Left ventricle myocardium inferior (tissue), 1 donor: ENCODE measurements around the gene TMPRSS13. TPM values are rescaled to one million over a fixed set of nuclear protein-coding genes. Genes with fewer than 3 reads are reported as not detected.

Experiments
- DNase-seq: peaks from one replicate; pipeline ENCODE4 v3.0.0-alpha.2; 2020
- H3K27ac ChIP-seq: fragments of 200-600 bp; replicated peaks from 2 replicates; pipeline ENCODE4 v1.8.0; 2021
- H3K27me3 ChIP-seq: fragments of 200-600 bp; 2 replicates; pipeline ENCODE4 v1.8.0; 2021; ENCODE audit warnings: low read depth
- H3K36me3 ChIP-seq: fragments of 200-600 bp; 2 replicates; pipeline ENCODE4 v1.8.0; 2021
- H3K4me1 ChIP-seq: fragments of 200-600 bp; 2 replicates; pipeline ENCODE4 v1.8.0; 2021
- H3K4me3 ChIP-seq: fragments of 200-600 bp; 2 replicates; pipeline ENCODE4 v1.8.0; 2021; ENCODE audit warnings: mild to moderate bottlenecking, moderate library complexity
- H3K9me3 ChIP-seq: fragments of 200-600 bp; replicated peaks from 2 replicates; pipeline ENCODE4 v1.8.0; 2021
- intact Hi-C: fragments of 100-400 bp; cut with micrococcal nuclease; formaldehyde crosslinking; loops from one replicate; pipeline ENCODE4 v1.11.0; 2022
- total RNA-seq: library from RNA; stranded (reverse); fragmentation: NEBNext Ultra II Directional; extraction: Animal tissue kit (Norgen Biotek cat#: 25700); gene quantifications from one replicate; pipeline ENCODE4 v1.2.1, GENCODE V29; 2021
- TF ChIP-seq, protein P1 (sequence below): fragments of 200-600 bp; IDR thresholded peaks from 2 replicates; pipeline ENCODE4 v1.8.0; 2021; ENCODE audit warnings: antibody characterized with exemption, mild to moderate bottlenecking, borderline replicate concordance
- donor health status: DM: no; HTN: yes; CAD: no; lungs with severe emphysema.

TMPRSS13 gene
- total RNA-seq, 1 donor from 2014 or later = not detected

DNA sequence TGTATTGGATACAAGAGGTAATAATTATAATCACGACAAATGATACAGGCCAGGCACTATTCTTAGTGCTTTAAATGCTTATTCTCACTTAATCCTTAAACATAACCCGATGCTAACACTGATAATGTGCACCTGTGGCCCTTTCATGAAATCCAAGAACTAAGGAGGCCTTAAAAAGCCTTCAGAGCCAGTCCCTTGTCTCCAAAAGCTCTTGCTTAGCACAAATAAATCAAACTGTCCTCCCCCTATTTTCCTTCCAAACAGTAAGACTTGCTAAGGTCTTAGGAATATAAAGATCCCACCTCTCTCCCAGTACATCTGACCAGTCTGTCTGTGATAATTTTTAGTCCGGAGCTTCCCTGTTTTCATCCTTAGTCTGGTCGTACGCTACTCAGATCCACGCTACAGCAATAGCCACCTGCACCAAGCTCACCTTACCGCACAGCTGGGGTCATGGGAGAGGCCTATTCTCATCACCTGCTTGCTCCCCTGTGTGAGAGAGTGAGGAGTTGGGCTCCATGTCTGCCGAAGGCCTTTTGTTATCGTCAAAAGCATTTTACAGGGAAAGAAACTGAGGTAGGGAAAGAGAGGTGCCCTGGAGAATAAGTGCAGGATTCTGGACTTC, 69.6 kb downstream of the TMPRSS13 start:
- Histone ChIP-seq H3K36me3 (no peaks in the 10 kb centered on the region), H3K4me1 (peaks cover 94% of the 10 kb centered on the region), H3K27me3 (no peaks in the 10 kb centered on the region), H3K9me3 (no peaks in the 10 kb centered on the region), H3K4me3 (no peak overlapping the region), H3K27ac (peak overlapping the region; percentile 89)
- intact Hi-C loops = no loop called here
- no peak for DNase-seq
- TF ChIP-seq, protein P1, sequence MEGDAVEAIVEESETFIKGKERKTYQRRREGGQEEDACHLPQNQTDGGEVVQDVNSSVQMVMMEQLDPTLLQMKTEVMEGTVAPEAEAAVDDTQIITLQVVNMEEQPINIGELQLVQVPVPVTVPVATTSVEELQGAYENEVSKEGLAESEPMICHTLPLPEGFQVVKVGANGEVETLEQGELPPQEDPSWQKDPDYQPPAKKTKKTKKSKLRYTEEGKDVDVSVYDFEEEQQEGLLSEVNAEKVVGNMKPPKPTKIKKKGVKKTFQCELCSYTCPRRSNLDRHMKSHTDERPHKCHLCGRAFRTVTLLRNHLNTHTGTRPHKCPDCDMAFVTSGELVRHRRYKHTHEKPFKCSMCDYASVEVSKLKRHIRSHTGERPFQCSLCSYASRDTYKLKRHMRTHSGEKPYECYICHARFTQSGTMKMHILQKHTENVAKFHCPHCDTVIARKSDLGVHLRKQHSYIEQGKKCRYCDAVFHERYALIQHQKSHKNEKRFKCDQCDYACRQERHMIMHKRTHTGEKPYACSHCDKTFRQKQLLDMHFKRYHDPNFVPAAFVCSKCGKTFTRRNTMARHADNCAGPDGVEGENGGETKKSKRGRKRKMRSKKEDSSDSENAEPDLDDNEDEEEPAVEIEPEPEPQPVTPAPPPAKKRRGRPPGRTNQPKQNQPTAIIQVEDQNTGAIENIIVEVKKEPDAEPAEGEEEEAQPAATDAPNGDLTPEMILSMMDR = no peak

DNA sequence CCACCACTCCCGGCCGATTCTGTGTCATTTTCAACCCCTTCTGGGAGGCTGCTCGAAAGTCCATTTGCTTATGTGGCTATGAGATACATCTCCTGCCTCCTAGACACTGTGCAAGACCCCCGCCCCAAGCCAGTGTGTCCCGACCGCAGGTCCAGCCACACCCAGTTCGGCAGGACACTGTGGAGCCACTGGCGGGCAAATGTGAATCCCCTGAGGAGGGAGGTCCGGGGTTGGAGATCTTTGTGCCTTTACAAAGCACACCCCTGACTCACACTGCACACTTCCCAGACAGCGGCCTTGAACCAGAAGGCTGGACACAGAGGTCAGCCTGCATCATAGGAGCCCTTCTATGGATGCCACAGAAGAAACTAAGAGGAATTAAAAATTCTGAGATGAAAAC, 70.1 kb downstream of the TMPRSS13 start:
- H3K27ac ChIP-seq = peak overlapping the region; percentile 89
- H3K4me3 ChIP-seq = no peak overlapping the region
- H3K9me3 ChIP-seq = no peaks in the 10 kb centered on the region
- intact Hi-C loops = no loop called here
- H3K27me3 ChIP-seq = no peaks in the 10 kb centered on the region
- TF ChIP-seq, protein P1 = no peak
- no peaks in the 10 kb centered on the region for H3K36me3 ChIP-seq
- no peak for DNase-seq
- H3K4me1 ChIP-seq = peaks cover 94% of the 10 kb centered on the region

DNA sequence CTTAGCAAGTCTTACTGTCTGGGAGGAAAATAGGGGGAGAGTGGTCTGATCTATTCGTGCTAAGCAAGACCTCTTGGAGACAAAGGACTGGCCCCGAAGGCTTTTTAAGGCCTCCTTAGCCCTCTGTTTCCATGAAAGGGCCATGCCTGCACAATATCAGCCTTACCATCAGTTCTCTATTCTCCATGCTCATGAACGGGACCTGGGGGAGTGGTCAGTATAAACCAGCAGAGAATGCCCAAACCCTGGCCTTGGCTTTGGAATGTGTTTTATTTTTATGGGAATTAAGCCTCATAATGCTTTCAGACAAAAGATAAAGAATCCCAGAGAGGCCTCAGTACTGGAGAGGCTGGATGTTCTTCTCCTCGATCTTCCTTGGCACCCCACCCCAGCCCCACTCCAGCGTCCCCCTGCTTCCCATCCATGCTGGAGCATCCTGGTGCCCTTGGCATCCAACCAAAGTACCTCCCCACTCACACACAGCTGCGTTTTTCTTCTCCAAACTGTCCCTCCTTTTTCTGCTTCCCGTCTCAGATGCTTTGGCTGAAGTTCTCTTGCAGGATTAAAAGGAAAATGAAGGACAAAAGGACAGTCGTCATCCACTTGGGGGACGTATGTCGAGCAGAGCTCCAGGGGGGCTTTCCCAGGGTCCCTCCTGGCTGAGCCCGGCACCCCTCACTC, 71.3 kb downstream of the TMPRSS13 start:
- H3K4me1 ChIP-seq = peaks cover 89% of the 10 kb centered on the region
- peak overlapping the region; percentile 79 for H3K27ac ChIP-seq
- no peak for DNase-seq

DNA sequence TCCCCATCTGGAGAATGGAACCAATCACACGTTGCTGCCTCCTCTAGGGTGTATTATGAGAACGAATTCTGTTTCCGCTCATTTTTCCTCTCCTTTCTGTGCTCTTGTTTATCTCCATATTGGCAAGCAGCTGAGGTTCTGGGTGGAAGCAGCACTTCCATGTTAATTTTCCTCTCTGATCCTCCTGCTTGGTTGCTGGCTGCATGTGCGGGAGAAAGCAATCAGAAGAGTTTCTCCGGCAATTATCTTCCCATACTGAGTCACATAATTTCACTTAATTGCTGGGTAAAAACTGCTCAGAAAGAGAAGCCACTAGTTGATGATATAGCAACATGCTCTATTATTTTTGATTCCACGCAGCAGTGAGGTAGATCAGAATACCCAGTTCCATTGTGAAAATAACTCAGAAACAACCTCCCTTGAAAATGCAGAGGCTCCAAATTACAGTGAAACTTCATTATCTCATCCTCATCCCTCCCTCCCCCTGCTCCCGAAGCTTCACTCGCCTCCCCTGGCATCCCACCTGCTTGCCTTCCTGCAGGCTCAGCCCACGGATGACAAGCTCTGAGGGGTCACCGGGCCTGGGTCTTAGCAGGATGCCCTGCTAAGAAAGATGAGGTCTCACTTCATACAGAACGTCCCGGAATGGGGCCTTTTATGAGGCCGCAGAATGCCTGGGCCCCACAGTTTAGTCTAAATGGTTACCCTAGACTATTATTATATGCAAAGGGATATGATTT, 73.1 kb downstream of the TMPRSS13 start:
- intact Hi-C loops = no loop called here
- Histone ChIP-seq H3K27me3 (no peaks in the 10 kb centered on the region), H3K4me1 (peaks cover 81% of the 10 kb centered on the region), H3K4me3 (no peak overlapping the region), H3K9me3 (peaks cover 21% of the 10 kb centered on the region), H3K36me3 (no peaks in the 10 kb centered on the region), H3K27ac (peak overlapping the region; percentile 23)
- TF ChIP-seq, protein P1 = no peak
- DNase-seq = no peak

More for the DNA sequence above, 71.3 kb downstream of the TMPRSS13 start:
- intact Hi-C loops = no loop called here
- no peaks in the 10 kb centered on the region for H3K36me3 ChIP-seq
- no peaks in the 10 kb centered on the region for H3K27me3 ChIP-seq
- TF ChIP-seq, protein P1 = no peak
- no peak overlapping the region for H3K4me3 ChIP-seq
- peaks cover 10% of the 10 kb centered on the region for H3K9me3 ChIP-seq

DNA sequence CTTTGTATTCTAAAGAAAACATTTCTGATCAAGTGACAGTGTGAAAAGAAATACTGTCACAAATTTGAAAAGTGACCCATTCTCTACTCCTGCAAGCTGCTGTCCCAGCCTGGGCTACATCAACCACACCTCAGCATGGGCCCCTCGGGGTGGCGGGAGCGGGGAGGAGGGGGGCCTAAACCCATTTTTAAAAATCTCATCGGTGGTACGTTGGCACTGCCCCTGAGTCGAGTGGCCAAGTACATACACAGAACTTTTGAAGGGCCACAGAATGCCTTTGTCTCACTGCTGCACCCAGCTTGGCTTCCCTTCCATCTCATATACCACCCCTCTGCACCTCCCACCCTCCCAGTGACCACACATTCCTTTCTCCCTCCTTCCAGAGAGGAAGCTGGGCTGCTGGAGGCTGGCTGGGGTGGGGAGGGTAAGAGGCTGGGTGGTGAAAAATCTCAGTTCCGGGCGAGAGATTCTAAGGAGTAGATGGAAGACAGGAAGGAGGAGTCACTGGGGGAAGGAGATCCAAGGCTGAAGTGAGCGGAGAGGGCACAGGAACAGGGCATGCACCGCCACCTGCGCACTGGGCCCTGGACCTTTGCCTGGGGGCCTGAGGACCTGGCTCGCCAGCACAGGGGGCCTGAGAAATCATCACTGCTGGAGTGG, 73.9 kb downstream of the TMPRSS13 start:
- intact Hi-C loops = no loop called here
- Histone ChIP-seq H3K27ac (peak overlapping the region; percentile 23), H3K36me3 (no peaks in the 10 kb centered on the region), H3K27me3 (no peaks in the 10 kb centered on the region), H3K4me1 (peaks cover 79% of the 10 kb centered on the region), H3K4me3 (no peak overlapping the region), H3K9me3 (peaks cover 21% of the 10 kb centered on the region)
- TF ChIP-seq, protein P1 = no peak
- DNase-seq = no peak
